Adrenal gland (tissue), 12 donors: ENCODE results near the gene ATOX1. TPM values are rescaled to one million over a fixed set of nuclear protein-coding genes. Genes with fewer than 3 reads are reported as not detected.
"Not testable (repeated sequence)": the region's sequence is repeated elsewhere in the genome, so short reads cannot be mapped to it uniquely, and the experiment has no call there.

ENCODE experiments used
- DNase-seq, 7 donors: peaks; one replicate each; pipeline ENCODE4 v3.0.0-alpha.2; 2019 to 2020
- H3K27ac ChIP-seq, 5 donors: fragments of 200-600 bp; sonication (generic) in 4 of 5; 1 replicate in 3 of 5; 2 replicates in 2 of 5; pipeline versions ENCODE4 v1.5.1 to v1.8.0; 2016 to 2020; ENCODE audit warnings: mild to moderate bottlenecking in 1 of 5
- H3K27me3 ChIP-seq: fragments of 200-600 bp; 2 replicates; pipeline ENCODE4 v1.8.0; 2021
- H3K36me3 ChIP-seq, 2 donors: fragments of 200-600 bp; replicated peaks in 1 of 2; 1 replicate in 1 of 2; 2 replicates in 1 of 2; pipeline versions ENCODE4 v1.5.1 to v1.8.0; 2018 to 2022
- H3K4me1 ChIP-seq, 2 donors: fragments of 200-600 bp; replicated peaks in 1 of 2; 1 replicate in 1 of 2; 2 replicates in 1 of 2; pipeline versions ENCODE4 v1.5.1 to v1.8.0; 2018 to 2021
- H3K4me3 ChIP-seq, 4 donors: fragments of 200-600 bp; sonication (generic) in 3 of 4; one replicate each; pipeline ENCODE4 v1.5.1; 2016 to 2018
- H3K9me3 ChIP-seq, 3 donors: fragments of 200-600 bp; sonication (generic) in 1 of 3; replicated peaks in 1 of 3; 1 replicate in 2 of 3; 2 replicates in 1 of 3; pipeline versions ENCODE4 v1.5.1 to v1.8.0; 2016 to 2021
- POLR2A ChIP-seq, 2 donors: fragments of 450-650 bp; IDR thresholded peaks; one replicate each; pipeline ENCODE4 v1.6.1; 2017; ENCODE audit warnings: antibody characterized with exemption in 2 of 2, mild to moderate bottlenecking in 2 of 2, moderate library complexity in 1 of 2
- WGBS, 4 donors: extraction: QIAGEN DNeasy Blood & Tissue Kit in 2 of 4; methylation state at CpG; one replicate each; pipeline versions ENCODE4 v1.1.5 to v1.1.7; 2013 to 2017; 5-methylcytosine and 5-hydroxymethylcytosine counted together
- intact Hi-C, 2 donors: fragments of 100-400 bp; cut with DNase I; formaldehyde crosslinking; loops; one replicate each; pipeline versions ENCODE4 v1.14.1 to v1.15.0; 2022 to 2023
- polyA plus RNA-seq, 3 donors: library from polyadenylated mRNA; stranded (reverse); fragments of 200-250 nt in 2 of 3; fragments of 350-450 nt in 1 of 3; fragmentation: Illumina TruSeq in 1 of 3; extraction: RNeasy Lipid Tissue Mini Kit (QIAGEN cat#74804) in 1 of 3; gene quantifications; one replicate each; pipeline ENCODE4 v1.2.3, GENCODE V29; 2013 to 2014
- total RNA-seq, 9 donors: library from RNA; depleted of rRNA in 4 of 9; stranded (reverse); fragments of >200 nt in 4 of 9; fragments of 120-200 nt in 1 of 9; fragmentation: NEBNext Ultra II Directional in 1 of 9; extraction: Animal tissue kit (Norgen Biotek cat#: 25700) in 1 of 9; gene quantifications; one replicate each; pipeline versions ENCODE4 v1.1.0 to v1.2.4, GENCODE V29; 2013 to 2023
- TF ChIP-seq, protein P1 (sequence below), 6 experiments: fragments of 450-650 bp in 4 of 6; fragments of 200-600 bp in 2 of 6; sonication (generic) in 1 of 6; IDR thresholded peaks; 1 replicate in 5 of 6; 2 replicates in 1 of 6; pipeline versions ENCODE4 v1.5.1 to v1.8.0; 2016 to 2021; ENCODE audit warnings: antibody characterized with exemption in 6 of 6, mild to moderate bottlenecking in 2 of 6, moderate library complexity in 1 of 6
- donor health status: healthy with polysubstance abuse.
- donor health status: Bipolar disorder and iron deficiency.
- donor health status: DM: yes; HTN: yes; CAD: no.
- donor health status: DM: no; HTN: no; CAD: no.
- donor health status: DM: no; HTN: no; CAD: no.
- donor health status: DM: yes; HTN: yes; CAD: no.

Gene ATOX1
- total and polyA plus RNA-seq, 12 donors, result 97.5 to 291 (median 133) TPM

DNA sequence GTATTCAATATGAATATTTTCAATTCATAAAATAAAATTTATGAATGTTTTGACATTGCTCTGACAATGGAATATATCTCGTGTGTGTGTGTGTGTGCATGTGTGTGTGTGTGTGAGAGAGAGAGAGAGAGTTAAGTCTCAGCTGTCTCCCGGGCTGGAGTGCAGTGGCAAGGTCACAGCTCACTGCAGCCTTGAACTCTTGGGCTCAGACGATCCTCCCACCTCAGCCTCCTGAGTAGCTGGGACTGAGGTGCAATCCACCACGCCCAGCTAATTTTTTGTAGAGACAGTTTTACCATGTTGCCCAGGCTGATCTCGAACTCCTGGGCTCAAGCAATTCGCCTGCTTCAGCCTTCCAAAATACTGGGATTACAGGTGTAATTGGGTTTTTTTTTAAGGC is 29.4 kb upstream of the ATOX1 start:
- Histone ChIP-seq H3K4me1 (peaks cover 3 to 29% of the 10 kb centered on the region in 2 donors), H3K27me3 (no peaks in the 10 kb centered on the region), H3K27ac (no peak overlapping the region), H3K9me3 (no peaks in the 10 kb centered on the region), H3K4me3 (no peak overlapping the region), H3K36me3 (peaks cover 0 to 52% of the 10 kb centered on the region in 2 donors)
- TF ChIP-seq, protein P1, sequence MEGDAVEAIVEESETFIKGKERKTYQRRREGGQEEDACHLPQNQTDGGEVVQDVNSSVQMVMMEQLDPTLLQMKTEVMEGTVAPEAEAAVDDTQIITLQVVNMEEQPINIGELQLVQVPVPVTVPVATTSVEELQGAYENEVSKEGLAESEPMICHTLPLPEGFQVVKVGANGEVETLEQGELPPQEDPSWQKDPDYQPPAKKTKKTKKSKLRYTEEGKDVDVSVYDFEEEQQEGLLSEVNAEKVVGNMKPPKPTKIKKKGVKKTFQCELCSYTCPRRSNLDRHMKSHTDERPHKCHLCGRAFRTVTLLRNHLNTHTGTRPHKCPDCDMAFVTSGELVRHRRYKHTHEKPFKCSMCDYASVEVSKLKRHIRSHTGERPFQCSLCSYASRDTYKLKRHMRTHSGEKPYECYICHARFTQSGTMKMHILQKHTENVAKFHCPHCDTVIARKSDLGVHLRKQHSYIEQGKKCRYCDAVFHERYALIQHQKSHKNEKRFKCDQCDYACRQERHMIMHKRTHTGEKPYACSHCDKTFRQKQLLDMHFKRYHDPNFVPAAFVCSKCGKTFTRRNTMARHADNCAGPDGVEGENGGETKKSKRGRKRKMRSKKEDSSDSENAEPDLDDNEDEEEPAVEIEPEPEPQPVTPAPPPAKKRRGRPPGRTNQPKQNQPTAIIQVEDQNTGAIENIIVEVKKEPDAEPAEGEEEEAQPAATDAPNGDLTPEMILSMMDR (IDR thresholded peaks at IDR 0.05), result no peak
- no peak for TF ChIP-seq POLR2A (IDR thresholded peaks at IDR 0.05)
- DNase-seq, result no peak
- intact Hi-C loops, result no loop called here
- 58 to 74% (median 63%) methylated on average over 5 to 6 of the region's 6 CpGs for WGBS, 4 donors

DNA sequence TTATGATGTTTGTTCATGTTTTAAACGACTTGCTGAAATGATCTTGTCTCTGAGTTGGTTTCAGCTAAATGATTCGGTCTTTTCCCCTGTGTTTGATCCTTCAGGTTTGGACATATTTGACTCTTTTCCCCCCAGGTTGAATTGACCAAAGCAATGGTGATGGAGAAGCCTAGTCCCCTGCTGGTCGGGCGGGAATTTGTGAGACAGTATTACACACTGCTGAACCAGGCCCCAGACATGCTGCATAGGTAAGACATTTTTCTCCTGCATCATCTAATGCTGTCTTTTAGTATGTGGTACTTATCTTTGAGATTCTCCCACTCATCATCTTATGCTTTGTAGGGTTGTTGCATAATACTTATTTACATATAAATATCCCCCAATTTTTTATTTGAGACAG is 28.0 kb upstream of the ATOX1 start:
- H3K36me3 ChIP-seq, result peaks cover 0 to 39% of the 10 kb centered on the region in 2 donors
- H3K4me3 ChIP-seq, result no peak overlapping the region
- H3K27ac ChIP-seq, result no peak overlapping the region
- H3K27me3 ChIP-seq, result no peaks in the 10 kb centered on the region
- DNase-seq, result no peak
- no peaks in the 10 kb centered on the region for H3K9me3 ChIP-seq
- peaks cover 13 to 39% of the 10 kb centered on the region in 2 donors for H3K4me1 ChIP-seq
- 82 to 90% (median 86%) methylated on average over 4 of the region's 4 CpGs for WGBS, 4 donors
- TF ChIP-seq POLR2A (IDR thresholded peaks at IDR 0.05), result no peak
- TF ChIP-seq, protein P1 (IDR thresholded peaks at IDR 0.05), result no peak
- intact Hi-C loops, result no loop called here

DNA sequence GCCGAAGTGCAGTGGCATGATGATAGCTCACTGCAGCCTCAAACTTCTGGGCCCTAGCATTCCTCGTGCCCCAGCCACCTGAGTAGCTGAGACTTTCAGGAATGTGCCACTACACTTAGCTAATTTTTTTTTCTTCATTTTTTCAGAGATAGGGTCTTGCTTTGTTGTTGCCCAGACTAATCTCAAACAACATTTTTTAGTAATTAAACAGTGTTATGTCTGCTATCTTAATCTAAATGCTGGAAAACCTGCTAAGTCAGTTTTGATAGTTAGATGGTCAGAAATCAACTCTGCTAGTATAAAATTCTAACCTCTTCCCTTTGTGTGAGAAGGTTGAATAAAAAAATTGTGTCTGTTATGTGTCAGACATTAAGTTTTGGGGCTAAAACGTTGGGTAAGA is 25.7 kb upstream of the ATOX1 start:
- H3K9me3 ChIP-seq, result no peaks in the 10 kb centered on the region
- no peak overlapping the region for H3K27ac ChIP-seq
- no peaks in the 10 kb centered on the region for H3K27me3 ChIP-seq
- peaks cover 0 to 18% of the 10 kb centered on the region in 2 donors for H3K36me3 ChIP-seq
- 72 to 74% (median 73%) methylated on average over 3 of the region's 3 CpGs for WGBS, 4 donors
- intact Hi-C loops, result no loop called here
- H3K4me3 ChIP-seq, result no peak overlapping the region
- H3K4me1 ChIP-seq, result peaks cover 13 to 62% of the 10 kb centered on the region in 2 donors
- DNase-seq, result no peak
- TF ChIP-seq, protein P1 (IDR thresholded peaks at IDR 0.05), result no peak
- no peak for TF ChIP-seq POLR2A (IDR thresholded peaks at IDR 0.05)

DNA sequence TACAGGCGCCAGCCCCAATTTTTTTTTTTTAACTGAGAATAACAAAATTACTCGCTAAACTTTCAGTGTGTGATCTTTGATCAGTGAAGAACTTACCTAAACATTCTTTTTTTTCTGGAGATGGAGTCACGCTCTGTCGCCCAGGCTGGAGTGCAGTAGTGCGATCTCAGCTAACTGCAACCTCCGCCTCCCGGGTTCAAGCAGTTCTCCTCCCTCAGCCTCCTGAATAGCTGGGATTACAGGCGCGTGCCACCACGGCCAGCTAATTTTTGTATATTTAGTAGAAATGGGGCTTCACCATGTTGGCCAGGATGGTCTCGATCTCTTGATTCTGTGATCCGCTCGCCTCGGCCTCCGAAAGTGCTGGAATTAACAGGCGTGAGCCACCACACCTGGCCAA is 25.2 kb upstream of the ATOX1 start:
- Histone ChIP-seq H3K36me3 (peaks cover 0 to 18% of the 10 kb centered on the region in 2 donors), H3K4me1 (peaks cover 13 to 67% of the 10 kb centered on the region in 2 donors)
- H3K27ac ChIP-seq, H3K4me3 ChIP-seq, intact Hi-C loops, H3K9me3 ChIP-seq, DNase-seq, H3K27me3 ChIP-seq: not testable (repeated sequence)
- WGBS, 4 donors, result 91 to 98% (median 96%) methylated on average over 16 of the region's 16 CpGs

DNA sequence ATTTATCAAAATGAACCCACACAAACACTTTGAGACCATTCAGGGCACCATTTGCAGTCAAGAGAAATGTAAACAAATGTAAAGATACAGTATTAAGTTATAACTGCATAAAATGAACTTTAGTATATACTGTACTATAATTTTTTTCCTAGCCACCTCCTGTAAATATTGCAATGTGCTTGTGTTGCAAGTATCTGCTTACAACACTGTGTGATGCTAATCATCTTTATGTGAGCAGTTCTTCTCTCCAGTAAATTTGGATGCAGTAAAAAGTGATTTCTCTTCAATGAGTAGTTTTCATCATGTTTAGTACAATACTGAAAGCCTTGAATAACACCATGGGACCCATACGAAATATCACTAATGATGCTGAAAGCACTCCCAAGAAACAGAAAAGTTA is 22.8 kb upstream of the ATOX1 start:
- no peak for DNase-seq
- 46 to 59% (median 52%) methylated on average over 1 of the region's 1 CpG for WGBS, 4 donors
- Histone ChIP-seq H3K27ac (no peak overlapping the region), H3K27me3 (no peaks in the 10 kb centered on the region), H3K36me3 (no peaks in the 10 kb centered on the region), H3K4me1 (peaks cover 13 to 83% of the 10 kb centered on the region in 2 donors), H3K9me3 (no peaks in the 10 kb centered on the region), H3K4me3 (no peak overlapping the region)
- intact Hi-C loops, result no loop called here
- no peak for TF ChIP-seq POLR2A (IDR thresholded peaks at IDR 0.05)
- TF ChIP-seq, protein P1 (IDR thresholded peaks at IDR 0.05), result no peak
